Colonic mucosa (tissue), 4 donors: ENCODE data around the gene SERPINE1. TPM values are rescaled to one million over a fixed set of nuclear protein-coding genes. Genes with fewer than 3 reads are reported as not detected.

ENCODE experiments used
- DNase-seq: peaks from one replicate; pipeline ENCODE4 v3.0.0-alpha.2; 2020
- H3K27ac ChIP-seq: fragments of 200-600 bp; one replicate; pipeline ENCODE4 v1.8.0; 2021
- H3K27me3 ChIP-seq: fragments of 200-600 bp; one replicate; pipeline ENCODE4 v1.8.0; 2021
- H3K36me3 ChIP-seq: fragments of 200-600 bp; one replicate; pipeline ENCODE4 v1.8.0; 2021
- H3K4me1 ChIP-seq: fragments of 200-600 bp; one replicate; pipeline ENCODE4 v1.8.0; 2021; ENCODE audit warnings: mild to moderate bottlenecking
- H3K4me3 ChIP-seq: fragments of 200-600 bp; one replicate; pipeline ENCODE4 v1.8.0; 2021
- H3K9ac ChIP-seq, 2 donors: one replicate each; pipeline ENCODE4 v1.7.0; 2013; ENCODE audit warnings: control low read depth in 2 of 2, low read depth in 2 of 2, low read length in 2 of 2
- H3K9me3 ChIP-seq: fragments of 200-600 bp; one replicate; pipeline ENCODE4 v1.8.0; 2021
- intact Hi-C: fragments of 100-400 bp; cut with DNase I; formaldehyde crosslinking; loops from one replicate; pipeline ENCODE4 v1.14.1; 2022
- total RNA-seq, 2 donors: library from RNA; stranded (reverse); fragmentation: NEBNext Ultra II Directional in 1 of 2; extraction: Animal tissue kit (Norgen Biotek cat#: 25700) in 1 of 2; gene quantifications; one replicate each; pipeline ENCODE4 v1.2.1, GENCODE V29; 2021
- TF ChIP-seq, protein P1 (sequence below): fragments of 200-600 bp; IDR thresholded peaks from one replicate; pipeline ENCODE4 v1.8.0; 2022; ENCODE audit warnings: antibody characterized with exemption, mild to moderate bottlenecking
- donor health status: healthy.
- donor health status: DM: no; HTN: no; CAD: no.
- donor health status: DM: no; HTN: no; CAD: no.

Gene SERPINE1
- total RNA-seq, 2 donors from 2014 or later, result 1.4 to 6.1 TPM

DNA sequence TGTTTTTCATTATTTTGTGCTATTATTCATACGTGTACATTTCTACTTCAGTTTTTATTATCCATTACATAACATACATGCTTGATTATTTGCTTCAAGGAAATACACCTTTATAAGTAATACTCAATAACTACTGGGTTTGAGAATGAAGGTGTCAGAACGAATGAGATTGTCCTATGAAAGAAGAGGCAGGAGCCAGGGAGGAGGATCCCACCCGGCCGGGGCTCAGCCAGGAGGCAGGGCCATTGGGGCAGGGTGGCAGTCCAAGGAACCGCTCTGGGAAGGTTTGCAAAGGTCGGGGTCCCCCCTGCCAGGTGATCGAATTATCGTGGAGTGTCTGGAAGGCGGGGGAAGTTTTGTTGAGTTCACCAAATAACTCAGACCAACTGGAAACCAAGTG lies 32.5 kb upstream of the SERPINE1 start:
- DNase-seq, result no peak
- intact Hi-C loops, result loop anchor here (2.0 kb wide), 1 partner anchor 42 kb away; no protein-coding TSS in a partner anchor
- Histone ChIP-seq H3K27ac (no peak overlapping the region), H3K4me3 (no peak overlapping the region), H3K27me3 (no peaks in the 10 kb centered on the region), H3K36me3 (no peaks in the 10 kb centered on the region), H3K9ac (no peak overlapping the region), H3K9me3 (no peaks in the 10 kb centered on the region), H3K4me1 (no peaks in the 10 kb centered on the region)
- TF ChIP-seq, protein P1, sequence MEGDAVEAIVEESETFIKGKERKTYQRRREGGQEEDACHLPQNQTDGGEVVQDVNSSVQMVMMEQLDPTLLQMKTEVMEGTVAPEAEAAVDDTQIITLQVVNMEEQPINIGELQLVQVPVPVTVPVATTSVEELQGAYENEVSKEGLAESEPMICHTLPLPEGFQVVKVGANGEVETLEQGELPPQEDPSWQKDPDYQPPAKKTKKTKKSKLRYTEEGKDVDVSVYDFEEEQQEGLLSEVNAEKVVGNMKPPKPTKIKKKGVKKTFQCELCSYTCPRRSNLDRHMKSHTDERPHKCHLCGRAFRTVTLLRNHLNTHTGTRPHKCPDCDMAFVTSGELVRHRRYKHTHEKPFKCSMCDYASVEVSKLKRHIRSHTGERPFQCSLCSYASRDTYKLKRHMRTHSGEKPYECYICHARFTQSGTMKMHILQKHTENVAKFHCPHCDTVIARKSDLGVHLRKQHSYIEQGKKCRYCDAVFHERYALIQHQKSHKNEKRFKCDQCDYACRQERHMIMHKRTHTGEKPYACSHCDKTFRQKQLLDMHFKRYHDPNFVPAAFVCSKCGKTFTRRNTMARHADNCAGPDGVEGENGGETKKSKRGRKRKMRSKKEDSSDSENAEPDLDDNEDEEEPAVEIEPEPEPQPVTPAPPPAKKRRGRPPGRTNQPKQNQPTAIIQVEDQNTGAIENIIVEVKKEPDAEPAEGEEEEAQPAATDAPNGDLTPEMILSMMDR, result no peak

- no peaks in the 10 kb centered on the region for H3K9me3 ChIP-seq
- TF ChIP-seq, protein P1, result peak; percentile 45
- no peak overlapping the region for H3K9ac ChIP-seq
- H3K36me3 ChIP-seq, result no peaks in the 10 kb centered on the region
- no peak overlapping the region for H3K27ac ChIP-seq
- no peaks in the 10 kb centered on the region for H3K4me1 ChIP-seq
- H3K4me3 ChIP-seq, result no peak overlapping the region
- intact Hi-C loops, result loop anchor here (2.0 kb wide), 1 partner anchor 42 kb away; no protein-coding TSS in a partner anchor
- peak; percentile 66 for DNase-seq
- H3K27me3 ChIP-seq, result no peaks in the 10 kb centered on the region
These were observed 32.0 kb upstream of the SERPINE1 start for GRCh38 chr7:101094791-101095375.

GRCh38 chr7:101096331-101096956 lies 30.5 kb upstream of the SERPINE1 start:
- no peak overlapping the region for H3K27ac ChIP-seq
- intact Hi-C loops, result no loop called here
- TF ChIP-seq, protein P1, result no peak
- H3K4me1 ChIP-seq, result no peaks in the 10 kb centered on the region
- DNase-seq, result no peak
- H3K27me3 ChIP-seq, result no peaks in the 10 kb centered on the region
- H3K9ac ChIP-seq, result no peak overlapping the region
- no peak overlapping the region for H3K4me3 ChIP-seq
- H3K9me3 ChIP-seq, result no peaks in the 10 kb centered on the region
- H3K36me3 ChIP-seq, result no peaks in the 10 kb centered on the region

GRCh38 chr7:101096957-101097347 lies 30.0 kb upstream of the SERPINE1 start:
- Histone ChIP-seq H3K9ac (no peak overlapping the region), H3K36me3 (no peaks in the 10 kb centered on the region), H3K9me3 (no peaks in the 10 kb centered on the region), H3K4me3 (no peak overlapping the region), H3K27ac (no peak overlapping the region), H3K27me3 (no peaks in the 10 kb centered on the region), H3K4me1 (no peaks in the 10 kb centered on the region)
- TF ChIP-seq, protein P1, result no peak
- intact Hi-C loops, result no loop called here
- no peak for DNase-seq

- H3K9ac ChIP-seq, result no peak overlapping the region
- no peaks in the 10 kb centered on the region for H3K9me3 ChIP-seq
- no peak for DNase-seq
- no peaks in the 10 kb centered on the region for H3K4me1 ChIP-seq
- no peaks in the 10 kb centered on the region for H3K36me3 ChIP-seq
- H3K27me3 ChIP-seq, result no peaks in the 10 kb centered on the region
- H3K27ac ChIP-seq, result no peak overlapping the region
- intact Hi-C loops, result no loop called here
- no peak overlapping the region for H3K4me3 ChIP-seq
- TF ChIP-seq, protein P1, result no peak
These were observed 29.3 kb upstream of the SERPINE1 start for GRCh38 chr7:101097561-101097960.
